HepG2 (cell line): ENCODE measurements around the gene RDM1. TPM values are rescaled to one million over a fixed set of nuclear protein-coding genes. Genes with fewer than 3 reads are reported as not detected.

Experiments
- ATAC-seq: fragments of 200-7000 bp; cut with Tn5 transposase; 3 replicates; pipeline ENCODE4 v1.9.1; 2020; ENCODE audit warnings: mild to moderate bottlenecking, moderate library complexity
- BruUV-seq: library from RNA; stranded (reverse); fragments of 400-500 nt; replicated peaks from 2 replicates; lab custom pipeline; 2021; lab: Mats Ljungman, UMichigan
- CTCF ChIA-PET: fragments of 300-600 bp; formaldehyde crosslinking; extraction: SDS; loops from one replicate; lab custom pipeline; 2021; ENCODE audit warnings: low total read pairs, inconsistent platforms, low intra/inter-chr PET ratio; lab: Yijun Ruan, JAX
- POLR2A ChIA-PET: fragments of 350-600 bp; sonication (Branson Sonifier 250); formaldehyde crosslinking; loops from one replicate; lab custom pipeline; 2020; ENCODE audit warnings: antibody characterized with exemption, inconsistent platforms; lab: Yijun Ruan, JAX
- DNase-seq: peaks from one replicate; pipeline ENCODE4 v3.0.0-alpha.2; 2015; ENCODE audit warnings: low spot score
- FAIRE-seq: peaks from 3 replicates; lab custom pipeline; 2011; peaks lifted over from hg19 to GRCh38; lab: Jason Lieb, UNC
- H2AFZ ChIP-seq: one replicate; pipeline ENCODE4 v1.6.1; 2011; ENCODE audit warnings: low read length, inconsistent platforms
- H3K27ac ChIP-seq: fragments of 300-600 bp; 3 replicates; pipeline ENCODE4 v1.8.0; 2011; ENCODE audit warnings: mixed run types, mild to moderate bottlenecking, mixed read lengths, low read length, inconsistent platforms; ENCODE audit not compliant: insufficient read depth; ENCODE audit errors: extremely low read length
- H3K27me3 ChIP-seq, 2 experiments: fragments of 200-600 bp in 1 of 2; 2 replicates in 1 of 2; 3 replicates in 1 of 2; pipeline versions ENCODE4 v1.6.0 to v1.8.0; 2011; ENCODE audit warnings: low read length in 2 of 2, mild to moderate bottlenecking in 2 of 2, moderate library complexity in 2 of 2, inconsistent platforms in 1 of 2; ENCODE audit not compliant: insufficient read depth in 2 of 2, control insufficient read depth in 1 of 2
- H3K36me3 ChIP-seq, 2 experiments: fragments of 200-600 bp in 1 of 2; replicated peaks in 1 of 2; 2 replicates in 1 of 2; 3 replicates in 1 of 2; pipeline versions ENCODE4 v1.5.1 to v1.8.0; 2011; ENCODE audit warnings: low read length in 2 of 2, inconsistent platforms in 1 of 2; ENCODE audit not compliant: insufficient read depth in 2 of 2, control insufficient read depth in 1 of 2
- H3K4me1 ChIP-seq: 2 replicates; pipeline ENCODE4 v1.5.1; 2012; ENCODE audit warnings: low read length, inconsistent platforms; ENCODE audit not compliant: insufficient read depth
- H3K4me2 ChIP-seq: 2 replicates; pipeline ENCODE4 v1.6.0; 2011; ENCODE audit warnings: low read depth, low read length, inconsistent platforms
- H3K4me3 ChIP-seq, 3 experiments: fragments of 200-600 bp in 1 of 3; sonication (generic), shearing (Covaris generic) in 1 of 3; replicated peaks in 1 of 3; 2 replicates each; pipeline ENCODE4 v1.5.1; 2011 to 2016; ENCODE audit warnings: low read length in 3 of 3, inconsistent platforms in 2 of 3, low read depth in 2 of 3, mild to moderate bottlenecking in 2 of 3, control low read depth in 1 of 3, mixed read lengths in 1 of 3; ENCODE audit not compliant: insufficient read depth in 1 of 3
- H3K79me2 ChIP-seq: one replicate; pipeline ENCODE4 v1.6.1; 2011; ENCODE audit warnings: low read length, inconsistent platforms; ENCODE audit not compliant: insufficient read depth
- H3K9ac ChIP-seq: 2 replicates; pipeline ENCODE4 v1.6.0; 2011; ENCODE audit warnings: mild to moderate bottlenecking, low read depth, low read length, inconsistent platforms; ENCODE audit not compliant: insufficient read depth
- H3K9me3 ChIP-seq: 2 replicates; pipeline ENCODE4 v1.5.1; 2012; ENCODE audit warnings: mild to moderate bottlenecking, low read length
- H4K20me1 ChIP-seq: 2 replicates; pipeline ENCODE4 v1.6.0; 2011; ENCODE audit warnings: inconsistent platforms, mild to moderate bottlenecking, low read length, moderate library complexity; ENCODE audit not compliant: insufficient read depth
- E2F2 ChIP-seq: sonication (generic); formaldehyde crosslinking; IDR thresholded peaks from 2 replicates; pipeline ENCODE4 v1.4.0; 2020; ENCODE audit warnings: missing genetic modification reagents, borderline replicate concordance
- EEA1 ChIP-seq: sonication (generic); formaldehyde crosslinking; IDR thresholded peaks from 2 replicates; pipeline ENCODE4 v1.5.1; 2020; ENCODE audit warnings: mild to moderate bottlenecking, missing genetic modification reagents, borderline replicate concordance
- EP300 ChIP-seq, 3 experiments: sonication (generic) in 1 of 3; formaldehyde crosslinking in 1 of 3; IDR thresholded peaks; 2 replicates each; pipeline versions ENCODE4 v1.5.1 to v1.6.1; 2011 to 2020; ENCODE audit warnings: low read depth in 2 of 3, low read length in 2 of 3, borderline replicate concordance in 1 of 3, improper control_type of control experiment in 1 of 3, mild to moderate bottlenecking in 1 of 3, missing genetic modification reagents in 1 of 3, moderate library complexity in 1 of 3
- HNF4A ChIP-seq: sonication (generic); formaldehyde crosslinking; IDR thresholded peaks from 2 replicates; pipeline ENCODE4 v1.4.0; 2020; ENCODE audit warnings: missing genetic modification reagents
- MNT ChIP-seq: fragments of 450-650 bp; IDR thresholded peaks from 2 replicates; pipeline ENCODE4 v1.6.1; 2016
- NR2F1 ChIP-seq, 2 experiments: fragments of 450-650 bp in 1 of 2; formaldehyde crosslinking in 1 of 2; IDR thresholded peaks; 2 replicates each; pipeline versions ENCODE4 v1.5.0 to v1.6.1; 2016 to 2020; ENCODE audit warnings: mild to moderate bottlenecking in 1 of 2, missing compliant biosample characterization in 1 of 2, missing genetic modification reagents in 1 of 2, moderate library complexity in 1 of 2
- PREB ChIP-seq: sonication (generic); formaldehyde crosslinking; IDR thresholded peaks from 2 replicates; pipeline ENCODE4 v1.4.0; 2020; ENCODE audit warnings: missing genetic modification reagents
- TCF7 ChIP-seq: sonication (generic); IDR thresholded peaks from 2 replicates; pipeline ENCODE4 v1.6.1; 2016; ENCODE audit warnings: antibody characterized with exemption, low read depth
- ZBTB38 ChIP-seq: sonication (generic); formaldehyde crosslinking; IDR thresholded peaks from 2 replicates; pipeline ENCODE4 v1.5.1; 2020; ENCODE audit warnings: mild to moderate bottlenecking, missing genetic modification reagents
- ZNF652 ChIP-seq: IDR thresholded peaks from 2 replicates; pipeline ENCODE4 v1.6.1; 2016; ENCODE audit warnings: low read depth, borderline replicate concordance
- ZNF710 ChIP-seq: sonication (generic); formaldehyde crosslinking; IDR thresholded peaks from 2 replicates; pipeline ENCODE4 v1.5.0; 2020; ENCODE audit warnings: mild to moderate bottlenecking, missing genetic modification reagents, borderline replicate concordance
- ZNF792 ChIP-seq: IDR thresholded peaks from 2 replicates; pipeline ENCODE4 v1.6.1; 2016
- WGBS: methylation state at CpG from one replicate; pipeline ENCODE4 v1.1.6; 2017; ENCODE audit warnings: low lambda C conversion rate; 5-methylcytosine and 5-hydroxymethylcytosine counted together
- in situ Hi-C: cut with HindIII; loops from 2 replicates; pipeline ENCODE4 v1.10.0; 2017; ENCODE audit warnings: low pct_unique_long_range_greater_than_20kb; ENCODE audit not compliant: extremely low pct_ligation_motif_present
- intact Hi-C: fragments of 100-400 bp; cut with micrococcal nuclease; formaldehyde crosslinking; loops from one replicate; pipeline ENCODE4 v1.10.0; 2022; ENCODE audit not compliant: unreplicated experiment
- polyA plus RNA-seq, 8 experiments: library from polyadenylated mRNA; depleted of rRNA in 3 of 8; stranded (reverse) in 7 of 8; unstranded in 1 of 8; fragments of >200 nt; fragmentation: Illumina TruSeq in 4 of 8; extraction: Trizol in 4 of 8; gene quantifications; 2 replicates each; pipeline versions ENCODE4 v1.2.1 to v1.2.3, GENCODE V29; 2011 to 2016; ENCODE audit warnings: low read depth in 4 of 8, missing spikeins in 1 of 8, mixed read lengths in 1 of 8; ENCODE audit not compliant: insufficient read depth in 1 of 8
- total RNA-seq, 5 experiments: library from RNA; depleted of rRNA; stranded (reverse); fragments of >200 nt; fragmentation: Illumina TruSeq; extraction: Trizol; gene quantifications; 2 replicates each; pipeline ENCODE4 v1.2.3, GENCODE V29; 2016; ENCODE audit warnings: low read depth in 1 of 5

RDM1 gene
- total and polyA plus RNA-seq, 2 of the 13 experiments (the other 11 are each of a cell fraction or from before 2014, with no cell fraction given) = 0.28 to 0.40 TPM

- Histone ChIP-seq H4K20me1 (no peaks in the 10 kb centered on the region), H3K4me3 (no peak overlapping the region), H3K9me3 (no peaks in the 10 kb centered on the region), H3K4me2 (no peak overlapping the region), H2AFZ (no peak overlapping the region), H3K4me1 (peaks cover 35% of the 10 kb centered on the region), H3K9ac (no peak overlapping the region), H3K79me2 (no peaks in the 10 kb centered on the region), H3K36me3 (no peaks in the 10 kb centered on the region), H3K27ac (no peak overlapping the region), H3K27me3 (no peaks in the 10 kb centered on the region)
- no peak for DNase-seq
- no peak for FAIRE-seq
- in situ Hi-C loops = no loop called here
- TF ChIP-seq ZNF710 (no peak), HNF4A (CRISPR knock-in tag) (peak; percentile 45)
- ChIA-PET CTCF (no interaction called here), POLR2A (no interaction called here)
- intact Hi-C loops = no loop called here
- WGBS = 0% methylated on average over 1 of the region's 2 CpGs
- BruUV-seq = no TSS peak
- ATAC-seq = no peak
Observed at GRCh38 chr17:35912942-35913341, 17.6 kb downstream of the RDM1 start.

- ATAC-seq = no peak
- H3K9me3 ChIP-seq = no peaks in the 10 kb centered on the region
- no peak overlapping the region for H3K27ac ChIP-seq
- intact Hi-C loops (no loop called here), in situ Hi-C loops (no loop called here)
- FAIRE-seq = no peak
- H2AFZ ChIP-seq = no peak overlapping the region
- H3K4me1 ChIP-seq = peaks cover 35% of the 10 kb centered on the region
- no peak for DNase-seq
- no peak overlapping the region for H3K4me3 ChIP-seq
- H3K36me3 ChIP-seq = no peaks in the 10 kb centered on the region
- H3K9ac ChIP-seq = no peak overlapping the region
- no peak overlapping the region for H3K4me2 ChIP-seq
- BruUV-seq = no TSS peak
- H4K20me1 ChIP-seq = no peaks in the 10 kb centered on the region
- H3K79me2 ChIP-seq = no peaks in the 10 kb centered on the region
- ChIA-PET CTCF (no interaction called here), POLR2A (no interaction called here)
- no CpG with 5 or more reads among the region's 3 CpGs for WGBS
- H3K27me3 ChIP-seq = no peaks in the 10 kb centered on the region
- no peak for TF ChIP-seq NR2F1 (CRISPR knock-in tag; IDR thresholded peaks at IDR 0.05)
- TF ChIP-seq ZNF652 (CRISPR knock-in tag) = no peak
- TF ChIP-seq ZBTB38 (CRISPR knock-in tag) = no peak
- no peak for TF ChIP-seq MNT
- TF ChIP-seq ZNF792 (CRISPR knock-in tag) = no peak
- no peak for TF ChIP-seq EEA1 (CRISPR knock-in tag)
- TF ChIP-seq PREB (CRISPR knock-in tag) = no peak
- TF ChIP-seq TCF7 = no peak
- TF ChIP-seq E2F2 (CRISPR knock-in tag) = no peak
- no peak for TF ChIP-seq EP300 (IDR thresholded peaks at IDR 0.05; ENCODE audit: low read depth in 2 of 2, low read length in 2 of 2)
- TF ChIP-seq EP300 (CRISPR knock-in tag; IDR thresholded peaks at IDR 0.05; ENCODE audit: borderline replicate concordance) = no peak
Observed at GRCh38 chr17:35912339-35912912, 18.1 kb downstream of the RDM1 start.
